Hepatocyte (in vitro differentiated cells): ENCODE measurements around the gene PCNA. TPM values are rescaled to one million over a fixed set of nuclear protein-coding genes. Genes with fewer than 3 reads are reported as not detected.

ENCODE experiments used
- DNase-seq: peaks from one replicate; pipeline ENCODE4 v3.0.0-alpha.2; 2016; ENCODE audit warnings: low spot score
- H2AFZ ChIP-seq: fragments of 200-600 bp; sonication (generic); 2 replicates; pipeline ENCODE4 v1.6.0; 2016; ENCODE audit warnings: antibody characterized with exemption, mild to moderate bottlenecking
- H3K27ac ChIP-seq: fragments of 200-600 bp; sonication (generic); 2 replicates; pipeline ENCODE4 v1.5.1; 2016; ENCODE audit warnings: mild to moderate bottlenecking
- H3K27me3 ChIP-seq: fragments of 200-600 bp; sonication (generic); 2 replicates; pipeline ENCODE4 v1.6.1; 2016
- H3K36me3 ChIP-seq: fragments of 200-600 bp; sonication (generic); replicated peaks from 2 replicates; pipeline ENCODE4 v1.5.1; 2016; ENCODE audit warnings: low read depth; ENCODE audit not compliant: insufficient read depth
- H3K4me1 ChIP-seq: fragments of 200-600 bp; sonication (generic); 2 replicates; pipeline ENCODE4 v1.5.1; 2016; ENCODE audit warnings: mild to moderate bottlenecking, moderate library complexity; ENCODE audit not compliant: insufficient read depth
- H3K4me2 ChIP-seq: fragments of 200-600 bp; sonication (generic); 2 replicates; pipeline ENCODE4 v1.6.0; 2016
- H3K4me3 ChIP-seq: fragments of 200-600 bp; sonication (generic); 2 replicates; pipeline ENCODE4 v1.5.1; 2016; ENCODE audit warnings: mild to moderate bottlenecking
- H3K79me2 ChIP-seq: fragments of 200-600 bp; sonication (generic); 2 replicates; pipeline ENCODE4 v1.6.0; 2017; ENCODE audit warnings: mild to moderate bottlenecking
- H3K9me2 ChIP-seq: fragments of 200-600 bp; sonication (generic); replicated peaks from 2 replicates; pipeline ENCODE4 v1.6.0; 2017; ENCODE audit warnings: mild to moderate bottlenecking; ENCODE audit not compliant: insufficient read depth
- H3K9me3 ChIP-seq: fragments of 200-600 bp; sonication (generic); 2 replicates; pipeline ENCODE4 v1.5.1; 2016; ENCODE audit warnings: low read depth, mild to moderate bottlenecking
- H4K20me1 ChIP-seq: fragments of 200-600 bp; sonication (generic); 2 replicates; pipeline ENCODE4 v1.6.0; 2016; ENCODE audit warnings: mild to moderate bottlenecking; ENCODE audit not compliant: insufficient read depth, poor library complexity, severe bottlenecking
- CTCF ChIP-seq: fragments of 200-600 bp; sonication (generic); IDR thresholded peaks from 2 replicates; pipeline ENCODE4 v1.5.1; 2016; ENCODE audit warnings: antibody characterized with exemption, mild to moderate bottlenecking; ENCODE audit not compliant: poor library complexity
- EZH2 ChIP-seq: fragments of 200-600 bp; sonication (generic); IDR thresholded peaks from 2 replicates; pipeline ENCODE4 v1.6.1; 2016; ENCODE audit warnings: antibody characterized with exemption, mild to moderate bottlenecking, borderline replicate concordance
- EZH2phosphoT487 ChIP-seq: fragments of 200-600 bp; sonication (generic); IDR thresholded peaks from one replicate; pipeline ENCODE4 v1.6.1; 2018; ENCODE audit warnings: antibody characterized with exemption, mild to moderate bottlenecking, low read depth, moderate library complexity; ENCODE audit not compliant: unreplicated experiment, severe bottlenecking
- WGBS: methylation state at CpG from one replicate; pipeline ENCODE4 v1.1.6; 2016; ENCODE audit warnings: low lambda C conversion rate; ENCODE audit errors: missing lambda C conversion rate; 5-methylcytosine and 5-hydroxymethylcytosine counted together
- polyA plus RNA-seq: library from polyadenylated mRNA; unstranded; fragments of >200 nt; fragmentation: Nextera tagmentation; extraction: Ambion mirVana; gene quantifications from 2 replicates; pipeline ENCODE4 v1.2.1, GENCODE V29; 2016
- total RNA-seq: library from RNA; depleted of rRNA; stranded (reverse); fragments of >200 nt; gene quantifications from 2 replicates; pipeline ENCODE4 v1.2.3, GENCODE V29; 2014

PCNA gene
- total and polyA plus RNA-seq, 2 experiments from 2014 or later, result 38.0 to 85.6 TPM

DNA sequence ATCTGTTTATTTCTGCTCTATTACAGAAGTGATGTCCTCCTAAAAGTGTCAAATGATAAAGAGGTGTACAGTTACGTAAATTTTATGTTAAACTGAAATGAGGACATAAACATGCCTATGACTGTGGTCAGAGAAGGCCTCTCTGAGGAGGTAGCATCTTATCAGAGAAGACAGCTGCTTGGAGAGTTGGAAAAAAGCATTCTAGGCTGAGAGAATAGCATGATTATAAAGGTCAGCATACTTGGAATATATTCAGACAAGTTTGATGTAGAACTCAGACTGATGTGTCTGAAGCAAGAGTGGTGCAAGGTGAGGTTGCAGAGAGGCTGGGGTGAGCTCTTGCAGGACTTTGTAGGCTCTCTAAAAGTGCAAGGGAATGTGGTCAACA lies 3.1 kb upstream of the PCNA start:
- Histone ChIP-seq H3K4me1 (peaks cover 11% of the 10 kb centered on the region), H3K4me2 (no peak overlapping the region), H3K27me3 (no peaks in the 10 kb centered on the region), H3K27ac (no peak overlapping the region), H3K36me3 (no peaks in the 10 kb centered on the region), H3K9me2 (no peaks in the 10 kb centered on the region), H2AFZ (no peak overlapping the region), H4K20me1 (peaks cover 8% of the 10 kb centered on the region), H3K4me3 (no peak overlapping the region), H3K9me3 (no peaks in the 10 kb centered on the region), H3K79me2 (peaks cover 20% of the 10 kb centered on the region)
- TF ChIP-seq EZH2phosphoT487, result no peak
- WGBS, result 76% methylated on average over 1 of the region's 1 CpG
- DNase-seq, result no peak

DNA sequence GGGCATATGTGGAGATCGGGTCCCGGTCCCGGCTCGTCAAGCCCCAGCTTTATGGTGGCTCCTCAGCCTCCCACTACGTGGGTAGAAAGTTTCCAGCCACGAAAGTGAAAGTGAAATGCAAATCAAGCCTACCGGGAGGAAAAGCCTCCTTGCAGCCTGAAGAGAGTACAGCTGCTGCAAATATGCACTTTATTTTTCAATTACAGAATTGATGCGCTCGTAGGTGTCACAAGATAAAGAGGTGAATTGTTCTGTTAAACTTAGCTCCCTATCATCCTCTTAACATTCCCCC lies 373 bp upstream of the PCNA start:
- Histone ChIP-seq H3K27me3 (no peaks in the 10 kb centered on the region), H3K9me2 (no peaks in the 10 kb centered on the region), H3K4me1 (peaks cover 11% of the 10 kb centered on the region), H3K79me2 (peaks cover 35% of the 10 kb centered on the region), H4K20me1 (peaks cover 8% of the 10 kb centered on the region), H3K4me3 (peak overlapping the region; percentile 34), H3K4me2 (peak overlapping the region; percentile 97), H3K9me3 (no peaks in the 10 kb centered on the region), H3K27ac (peak overlapping the region; percentile 72), H3K36me3 (no peaks in the 10 kb centered on the region), H2AFZ (peak overlapping the region; percentile 40)
- 5% methylated on average over 9 of the region's 9 CpGs for WGBS
- DNase-seq, result no peak
- no peak for TF ChIP-seq EZH2phosphoT487
- TF ChIP-seq CTCF, result no peak
- TF ChIP-seq EZH2, result no peak

DNA sequence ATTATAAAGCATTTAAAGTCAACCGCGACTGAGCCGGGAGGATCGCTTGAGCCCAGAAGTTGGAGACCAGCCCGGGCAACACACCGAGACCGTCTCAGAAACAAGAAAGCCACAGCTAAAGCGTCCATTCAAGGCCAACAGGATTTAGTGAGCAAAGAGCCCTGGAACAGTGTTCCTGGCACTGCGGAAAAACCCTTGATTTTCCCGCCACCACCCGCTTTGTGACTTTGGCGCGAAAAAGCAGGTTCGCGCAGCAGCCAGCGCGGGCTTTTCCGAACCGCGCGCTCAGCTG lies 669 bp downstream of the PCNA start:
- TF ChIP-seq CTCF (no peak), EZH2phosphoT487 (no peak), EZH2 (no peak)
- H3K36me3 ChIP-seq, result no peaks in the 10 kb centered on the region
- no peaks in the 10 kb centered on the region for H3K27me3 ChIP-seq
- H4K20me1 ChIP-seq, result peaks cover 8% of the 10 kb centered on the region
- H3K27ac ChIP-seq, result peak overlapping the region; percentile 27
- H3K79me2 ChIP-seq, result peaks cover 35% of the 10 kb centered on the region
- H3K4me3 ChIP-seq, result peak overlapping the region; percentile 88
- no peaks in the 10 kb centered on the region for H3K9me2 ChIP-seq
- WGBS, result under 1% methylated on average over 21 of the region's 21 CpGs
- H3K9me3 ChIP-seq, result no peaks in the 10 kb centered on the region
- H3K4me1 ChIP-seq, result peaks cover 11% of the 10 kb centered on the region
- H3K4me2 ChIP-seq, result peak overlapping the region; percentile 97
- no peak overlapping the region for H2AFZ ChIP-seq
- DNase-seq, result no peak

DNA sequence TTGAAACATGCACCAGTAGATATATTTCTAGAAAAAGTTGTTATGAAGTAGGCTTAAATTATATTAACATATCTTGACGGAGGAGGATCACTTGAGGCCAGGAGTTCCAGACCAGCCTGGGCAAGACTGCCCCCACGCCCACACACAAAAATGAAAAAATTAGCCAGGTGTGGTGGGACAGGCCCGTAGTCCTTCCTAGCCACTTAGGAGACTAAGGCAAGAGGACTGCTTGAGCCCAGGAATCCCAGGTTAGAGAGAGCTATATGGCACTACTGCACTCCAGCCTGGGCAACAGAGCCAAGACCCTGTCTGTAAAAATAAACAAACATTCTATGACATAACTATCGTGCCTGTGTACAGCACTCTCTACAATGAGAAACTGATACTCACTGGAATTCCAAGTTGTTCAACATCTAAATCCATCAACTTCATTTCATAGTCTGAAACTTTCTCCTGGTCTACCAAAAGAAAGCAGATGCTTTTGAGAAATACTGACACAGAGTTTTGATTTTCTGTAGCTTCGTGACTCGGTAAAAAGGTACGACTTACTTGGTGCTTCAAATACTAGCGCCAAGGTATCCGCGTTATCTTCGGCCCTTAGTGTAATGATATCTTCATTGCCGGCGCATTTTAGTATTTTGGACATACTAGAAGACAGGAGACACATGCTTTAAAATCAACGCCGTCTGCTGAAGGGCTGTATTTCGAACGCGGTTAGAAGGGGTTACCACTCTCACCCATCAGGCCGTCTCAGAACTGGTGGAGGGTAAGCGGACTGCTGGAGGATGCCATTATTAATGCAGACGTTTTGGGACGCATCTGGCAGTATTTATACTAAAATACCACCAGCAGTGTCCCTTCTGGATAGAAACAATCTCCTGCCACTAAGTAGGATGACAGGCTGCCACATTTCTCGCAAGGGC lies 1.3 kb downstream of the PCNA start:
- WGBS, result 5% methylated on average over 23 of the region's 23 CpGs
- H3K9me3 ChIP-seq, result no peaks in the 10 kb centered on the region
- peak overlapping the region; percentile 27 for H3K27ac ChIP-seq
- H2AFZ ChIP-seq, result no peak overlapping the region
- H3K4me2 ChIP-seq, result peak overlapping the region; percentile 97
- no peak for DNase-seq
- no peaks in the 10 kb centered on the region for H3K36me3 ChIP-seq
- TF ChIP-seq EZH2phosphoT487, result no peak
- TF ChIP-seq EZH2, result no peak
- no peak for TF ChIP-seq CTCF
- peaks cover 8% of the 10 kb centered on the region for H4K20me1 ChIP-seq
- peaks cover 11% of the 10 kb centered on the region for H3K4me1 ChIP-seq
- H3K27me3 ChIP-seq, result no peaks in the 10 kb centered on the region
- peak overlapping the region; percentile 88 for H3K4me3 ChIP-seq
- H3K9me2 ChIP-seq, result no peaks in the 10 kb centered on the region
- H3K79me2 ChIP-seq, result peaks cover 35% of the 10 kb centered on the region
